Endometrium (tissue), 2 donors: ENCODE results near the gene KIF25.
A peak's percentile ranks its signal among the peaks of the same experiment; 100 is the strongest.
"Not testable (repeated sequence)": the region's sequence is repeated elsewhere in the genome, so short reads cannot be mapped to it uniquely, and the experiment has no call there.

Experiments used
- FAIRE-seq: peaks from 2 replicates; lab custom pipeline; 2012; peaks lifted over from hg19 to GRCh38; lab: Jason Lieb, UNC
- donor health status: control.
- donor health status: control.

KIF25 gene

GRCh38 chr6:167995731-167996151 is 1.7 kb upstream of the KIF25 start:
- no peak for FAIRE-seq

DNA sequence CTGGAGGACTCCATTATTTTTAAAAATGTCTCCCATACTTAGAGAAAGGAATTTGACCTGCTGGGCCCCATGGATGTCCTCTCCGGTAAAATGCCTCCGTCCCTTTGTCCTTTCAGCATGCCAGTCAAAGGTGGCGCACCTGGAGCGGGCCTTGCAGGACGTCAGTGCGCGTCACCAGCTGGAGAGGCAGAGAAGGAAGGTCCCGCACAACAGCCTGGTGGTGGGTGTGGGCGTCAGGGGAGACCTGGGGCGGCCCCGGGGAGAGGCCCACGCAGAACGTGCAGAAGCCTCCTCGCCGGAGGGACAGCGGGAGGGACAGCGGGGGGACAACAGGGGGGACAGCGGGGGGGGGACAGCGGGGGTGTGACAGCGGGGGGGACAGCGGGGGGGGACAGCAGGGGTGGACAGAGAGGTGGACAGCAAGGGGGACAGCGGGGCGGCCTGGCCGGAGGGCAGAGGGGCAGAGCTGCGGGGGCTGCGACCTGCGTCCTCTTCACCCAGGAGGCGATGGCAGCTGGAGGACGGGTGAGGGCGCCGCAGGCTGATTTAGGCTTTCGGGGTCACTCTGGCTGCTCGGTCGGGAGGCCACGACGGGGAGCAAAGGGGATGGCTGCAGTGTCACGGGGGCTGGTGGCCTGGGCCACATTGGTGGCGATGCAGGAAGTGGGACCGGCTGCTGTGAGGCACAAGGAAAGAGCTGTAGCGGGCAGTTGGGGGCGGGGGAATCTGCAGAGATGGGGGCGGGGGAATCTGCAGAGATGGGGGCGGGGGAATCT is 859 bp upstream of the KIF25 start:
- no peak for FAIRE-seq

DNA sequence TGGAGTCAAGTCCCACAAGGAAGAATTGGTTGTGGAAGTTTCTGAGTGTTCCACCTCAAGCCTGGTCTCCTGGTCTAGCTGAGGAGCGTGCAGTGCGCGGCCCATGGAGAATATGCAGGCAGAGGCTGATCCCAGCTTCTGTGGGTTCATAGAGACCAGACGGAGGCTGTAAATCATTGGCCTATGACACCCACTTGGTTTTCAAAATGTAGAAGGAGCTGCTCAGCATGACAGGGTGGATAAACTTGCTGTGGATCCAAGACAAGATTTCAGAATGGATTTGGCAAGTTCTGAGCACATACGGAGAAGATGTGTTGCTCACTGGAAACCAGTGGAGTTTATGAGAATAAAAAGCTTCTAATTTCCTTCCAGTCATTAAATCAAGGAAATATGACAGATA is 744 bp downstream of the KIF25 start:
- no peak for FAIRE-seq

DNA sequence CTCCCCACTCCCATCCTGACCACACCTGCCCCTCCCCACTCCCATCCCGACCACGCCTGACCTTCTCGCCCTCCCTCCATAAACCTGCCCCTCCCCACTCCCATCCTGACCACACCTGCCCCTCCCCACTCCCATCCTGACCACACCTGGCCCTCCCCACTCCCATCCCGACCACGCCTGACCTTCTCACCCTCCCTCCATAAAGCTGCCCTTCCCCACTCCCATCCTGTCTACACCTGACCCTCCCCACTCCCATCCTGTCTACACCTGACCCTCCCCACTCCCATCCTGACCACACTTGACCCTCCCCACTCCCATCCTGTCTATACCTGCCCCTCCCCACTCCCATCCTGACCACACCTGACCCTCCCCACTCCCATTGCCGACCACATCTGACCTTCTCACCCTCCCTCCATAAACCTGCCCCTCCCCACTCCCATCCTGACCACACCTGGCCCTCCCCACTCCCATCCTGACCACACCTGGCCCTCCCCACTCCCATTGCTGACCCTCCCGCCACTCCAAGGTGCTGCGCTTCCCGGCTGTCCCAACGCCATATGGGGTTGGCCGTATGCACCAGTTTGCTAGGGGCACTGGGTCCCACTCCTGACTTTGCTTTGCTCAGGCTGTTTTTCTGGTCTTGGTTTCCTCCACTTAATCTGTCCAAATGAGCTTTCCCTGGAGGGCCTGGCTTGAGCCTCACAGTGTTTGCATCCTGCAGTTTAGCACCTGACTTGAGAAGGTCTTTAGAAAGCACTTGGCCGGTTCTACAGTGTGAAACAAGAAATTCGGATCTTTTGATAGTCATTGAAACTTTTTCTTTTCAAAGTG is 2.9 kb downstream of the KIF25 start:
- FAIRE-seq = no peak

DNA sequence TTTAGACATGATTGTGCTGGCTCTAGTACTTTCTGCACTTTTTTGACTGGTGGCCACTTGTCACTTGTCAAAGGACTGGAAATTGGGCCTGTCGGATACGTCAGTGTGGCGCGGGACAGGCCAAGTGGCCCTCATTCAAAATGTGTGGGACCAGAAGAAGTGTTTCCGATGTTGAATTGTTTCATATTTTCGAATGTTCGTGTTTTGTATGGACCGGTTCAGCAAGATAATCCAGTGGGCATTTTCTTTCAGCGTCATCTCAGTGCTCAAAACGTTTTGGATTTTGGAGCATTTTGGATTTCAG is 3.5 kb downstream of the KIF25 start:
- FAIRE-seq = no peak

GRCh38 chr6:168001514-168001913 is 4.0 kb downstream of the KIF25 start:
- not testable (repeated sequence) for FAIRE-seq

DNA sequence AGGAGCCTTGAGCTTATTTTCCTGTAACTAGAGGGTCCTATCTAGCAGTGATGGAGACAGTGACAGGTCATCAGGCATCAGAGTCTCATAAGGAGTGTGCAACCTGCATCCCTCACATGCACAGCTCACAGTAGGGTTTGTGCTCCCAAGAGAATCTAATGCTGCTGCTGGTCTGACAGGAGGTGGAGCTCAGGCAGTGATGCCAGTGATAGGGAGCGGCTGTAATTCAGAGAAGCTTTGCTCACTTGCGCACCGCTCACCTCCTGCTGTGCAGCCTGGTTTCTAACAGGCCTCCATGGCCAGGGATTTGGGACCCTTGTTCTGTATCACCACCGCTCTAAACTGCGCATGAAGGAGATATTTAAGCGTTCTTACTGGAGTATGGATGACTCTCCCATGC is 5.3 kb downstream of the KIF25 start:
- FAIRE-seq = no peak

DNA sequence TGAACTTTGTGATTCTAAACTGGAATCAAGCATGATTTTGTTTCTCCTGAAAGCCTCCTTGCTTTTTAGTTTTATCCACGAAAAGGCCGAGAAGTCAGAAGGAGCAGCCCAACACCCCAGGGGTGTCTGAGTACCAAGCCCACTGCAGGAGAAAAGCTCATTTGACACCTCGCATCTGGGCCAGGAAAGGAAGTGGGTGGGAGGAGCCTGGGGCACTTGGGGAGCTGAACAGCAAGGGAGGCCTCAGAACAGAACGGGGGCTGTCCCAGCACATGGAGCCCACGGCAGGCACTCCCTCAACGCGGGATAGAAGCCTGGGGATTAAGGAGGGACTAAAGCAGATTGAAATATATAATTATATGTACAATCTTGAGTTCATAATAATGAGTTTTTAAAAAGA is 6.6 kb downstream of the KIF25 start:
- FAIRE-seq = no peak

DNA sequence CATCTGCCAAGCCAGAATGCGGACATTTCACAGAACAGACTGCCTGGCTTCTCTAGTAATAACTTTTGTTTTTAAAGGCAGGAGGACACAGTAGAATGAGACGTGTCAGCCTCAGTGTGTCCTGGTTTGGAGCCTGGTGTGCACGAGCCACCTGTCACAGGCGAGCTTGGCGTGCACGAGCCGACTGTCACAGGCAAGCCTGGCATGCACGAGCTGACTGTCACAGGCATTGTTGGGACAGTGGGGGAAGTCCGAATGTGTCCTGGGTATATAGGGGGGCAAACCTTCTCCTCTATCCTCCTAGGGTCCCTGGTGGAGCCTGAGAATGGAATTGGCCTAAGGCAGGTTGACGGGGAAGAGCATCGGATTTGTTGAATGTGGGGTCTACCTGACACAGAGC is 7.5 kb downstream of the KIF25 start:
- FAIRE-seq = no peak

GRCh38 chr6:168005796-168006195 is 8.3 kb downstream of the KIF25 start:
- no peak for FAIRE-seq

- FAIRE-seq = no peak
Measured at GRCh38 chr6:168007592-168008338, 10.3 kb downstream of the KIF25 start.

DNA sequence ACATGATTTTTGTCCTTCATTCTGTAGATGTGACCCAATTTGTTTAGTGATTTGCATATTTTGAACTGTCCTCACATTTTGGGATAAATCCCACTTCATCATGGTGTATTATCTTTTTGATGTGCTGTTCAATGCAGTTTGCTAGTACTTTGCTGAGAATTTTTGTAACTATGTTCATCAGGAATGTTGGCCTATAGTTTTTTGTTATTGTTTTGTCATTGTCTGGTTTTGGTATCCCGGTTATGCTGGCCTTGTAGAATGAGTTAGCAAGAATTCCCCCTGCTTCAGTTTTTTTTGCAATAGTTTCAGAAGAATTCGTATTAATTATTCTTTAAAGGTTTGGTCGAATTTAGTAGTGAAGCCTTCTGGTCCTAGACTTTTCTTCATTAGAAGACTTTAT is 11.9 kb downstream of the KIF25 start:
- FAIRE-seq = no peak

DNA sequence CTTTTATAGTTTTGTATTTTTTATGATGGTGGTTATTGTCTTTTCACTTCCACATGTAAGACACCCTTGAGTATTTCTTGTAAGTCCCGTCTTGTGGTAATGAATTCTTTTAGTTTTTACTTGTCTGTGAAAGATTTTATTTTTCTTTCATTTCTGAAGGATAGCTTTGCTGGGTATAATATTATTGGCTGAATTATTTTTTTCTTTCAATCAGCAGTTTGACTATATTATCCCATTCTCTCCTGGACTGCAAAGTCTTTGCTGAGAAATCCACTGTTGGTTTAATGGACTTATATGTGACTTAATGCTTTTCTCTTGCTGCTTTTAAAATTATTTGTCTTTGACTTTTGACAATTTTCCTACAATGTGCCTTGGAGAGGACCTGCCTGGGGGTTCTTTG is 13.8 kb downstream of the KIF25 start:
- FAIRE-seq = no peak

DNA sequence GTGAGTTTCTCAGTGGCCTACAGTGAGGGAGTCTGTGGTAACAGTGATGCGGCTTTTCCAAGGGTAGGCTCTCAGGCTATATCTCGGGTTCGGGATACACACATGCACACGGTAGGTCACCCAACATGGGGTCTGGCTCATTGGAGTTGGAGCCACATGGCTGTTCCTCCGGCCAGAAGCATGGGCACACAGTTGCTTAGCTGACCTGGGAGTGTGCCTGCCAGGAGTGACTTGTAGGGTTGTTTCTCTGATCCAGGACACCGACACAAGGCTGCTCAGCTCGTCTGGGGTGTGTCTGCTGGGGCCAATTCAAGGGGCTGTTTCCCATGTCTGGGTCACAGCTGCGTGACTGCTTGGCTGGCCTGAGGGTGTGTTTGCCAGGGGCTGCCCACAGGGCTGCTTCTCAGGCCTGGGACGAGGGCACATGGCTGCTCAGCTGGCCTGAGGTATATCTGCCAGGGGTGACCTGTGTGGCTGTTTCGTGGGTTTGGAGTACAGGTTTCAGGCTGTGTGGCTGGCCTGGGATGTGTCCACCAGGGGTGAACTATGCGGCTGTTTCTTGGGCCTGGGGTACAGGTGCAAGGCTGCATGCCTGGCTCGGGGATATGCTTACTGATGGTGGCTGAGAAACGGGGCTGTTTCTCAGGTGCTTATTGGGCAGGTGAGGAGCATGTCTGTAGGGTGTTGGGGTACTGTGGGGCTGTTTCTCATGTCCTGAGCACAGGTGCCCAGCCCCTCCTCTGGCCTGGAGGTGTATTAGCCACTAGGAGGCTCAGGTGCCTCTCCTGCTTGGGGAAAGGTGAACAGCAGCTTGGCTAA is 15.2 kb downstream of the KIF25 start:
- FAIRE-seq = no peak

DNA sequence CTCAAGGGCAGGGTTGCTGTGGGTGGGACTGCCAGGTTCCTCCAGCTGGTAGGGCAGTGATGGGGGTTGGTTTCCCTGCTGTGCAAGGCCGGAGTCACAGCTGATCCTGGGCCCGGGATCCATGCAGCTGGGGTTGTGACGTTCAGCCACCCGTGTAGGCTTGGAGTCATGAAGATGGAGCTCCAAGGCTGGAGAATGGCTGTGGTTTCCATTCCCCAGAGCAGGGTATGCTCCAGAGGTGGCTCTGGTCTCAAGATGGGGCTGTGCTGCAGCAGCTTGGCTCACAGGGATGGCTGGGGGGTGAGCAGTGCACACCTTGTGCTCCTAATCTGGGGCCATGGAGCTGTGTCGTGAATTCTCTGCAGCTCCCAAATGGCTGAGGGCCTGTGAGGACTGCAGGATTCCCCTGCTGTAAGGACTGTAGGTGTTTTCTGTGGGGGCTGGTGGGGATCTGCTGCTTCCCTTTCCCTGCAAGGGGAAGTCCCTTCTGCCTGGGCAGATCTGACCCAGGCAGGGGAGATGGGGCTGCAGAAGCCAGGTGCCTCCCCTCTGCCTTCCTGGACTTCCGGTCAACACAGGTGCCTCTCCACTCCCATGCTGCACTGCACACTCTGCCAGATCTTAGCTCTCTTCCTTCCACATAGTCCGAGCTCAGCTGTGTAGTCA is 15.9 kb downstream of the KIF25 start:
- FAIRE-seq = no peak

DNA sequence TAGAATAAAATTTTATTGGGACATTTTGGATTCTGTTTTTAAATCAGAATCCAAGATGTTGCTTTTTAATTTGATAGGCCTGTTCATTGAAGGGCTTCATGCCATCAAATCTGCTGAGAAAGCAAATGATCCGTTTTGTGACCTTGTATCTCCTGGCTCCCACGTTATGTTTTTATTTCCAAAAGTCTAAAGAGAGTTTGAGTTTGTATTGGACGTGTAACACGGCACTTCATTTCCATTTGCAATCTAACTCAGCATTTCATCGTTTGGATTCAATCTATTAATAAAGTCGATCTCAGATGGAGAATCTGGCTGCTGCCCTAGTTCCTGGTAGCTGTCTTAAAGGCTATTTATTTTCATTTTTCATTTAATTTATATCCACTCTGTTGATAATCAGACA is 17.0 kb downstream of the KIF25 start:
- FAIRE-seq = no peak

GRCh38 chr6:168015009-168015408 is 17.5 kb downstream of the KIF25 start:
- no peak for FAIRE-seq

GRCh38 chr6:168015482-168016175 is 18.2 kb downstream of the KIF25 start:
- FAIRE-seq = peak; percentile 97

GRCh38 chr6:168016176-168016620 is 18.7 kb downstream of the KIF25 start:
- FAIRE-seq = no peak

GRCh38 chr6:168016721-168017525 is 19.5 kb downstream of the KIF25 start:
- peak; percentile 12 for FAIRE-seq
